ENCODE results near the gene POLR1C. TPM values are rescaled to one million over a fixed set of nuclear protein-coding genes. Genes with fewer than 3 reads are reported as not detected.

POLR1C gene, protein sequence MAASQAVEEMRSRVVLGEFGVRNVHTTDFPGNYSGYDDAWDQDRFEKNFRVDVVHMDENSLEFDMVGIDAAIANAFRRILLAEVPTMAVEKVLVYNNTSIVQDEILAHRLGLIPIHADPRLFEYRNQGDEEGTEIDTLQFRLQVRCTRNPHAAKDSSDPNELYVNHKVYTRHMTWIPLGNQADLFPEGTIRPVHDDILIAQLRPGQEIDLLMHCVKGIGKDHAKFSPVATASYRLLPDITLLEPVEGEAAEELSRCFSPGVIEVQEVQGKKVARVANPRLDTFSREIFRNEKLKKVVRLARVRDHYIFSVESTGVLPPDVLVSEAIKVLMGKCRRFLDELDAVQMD
- total RNA-seq = 29.4 TPM

GRCh38 chr6:43516697-43517504 is at the start of gene POLR1C, which contains the start of gene YIPF3:
POLR1C (plus strand) TSS chr6:43517089; CDS start chr6:43517110, 21 bp downstream.
YIPF3 (minus strand) TSS chr6:43516926; CDS start chr6:43516807, 119 bp downstream.

DNA sequence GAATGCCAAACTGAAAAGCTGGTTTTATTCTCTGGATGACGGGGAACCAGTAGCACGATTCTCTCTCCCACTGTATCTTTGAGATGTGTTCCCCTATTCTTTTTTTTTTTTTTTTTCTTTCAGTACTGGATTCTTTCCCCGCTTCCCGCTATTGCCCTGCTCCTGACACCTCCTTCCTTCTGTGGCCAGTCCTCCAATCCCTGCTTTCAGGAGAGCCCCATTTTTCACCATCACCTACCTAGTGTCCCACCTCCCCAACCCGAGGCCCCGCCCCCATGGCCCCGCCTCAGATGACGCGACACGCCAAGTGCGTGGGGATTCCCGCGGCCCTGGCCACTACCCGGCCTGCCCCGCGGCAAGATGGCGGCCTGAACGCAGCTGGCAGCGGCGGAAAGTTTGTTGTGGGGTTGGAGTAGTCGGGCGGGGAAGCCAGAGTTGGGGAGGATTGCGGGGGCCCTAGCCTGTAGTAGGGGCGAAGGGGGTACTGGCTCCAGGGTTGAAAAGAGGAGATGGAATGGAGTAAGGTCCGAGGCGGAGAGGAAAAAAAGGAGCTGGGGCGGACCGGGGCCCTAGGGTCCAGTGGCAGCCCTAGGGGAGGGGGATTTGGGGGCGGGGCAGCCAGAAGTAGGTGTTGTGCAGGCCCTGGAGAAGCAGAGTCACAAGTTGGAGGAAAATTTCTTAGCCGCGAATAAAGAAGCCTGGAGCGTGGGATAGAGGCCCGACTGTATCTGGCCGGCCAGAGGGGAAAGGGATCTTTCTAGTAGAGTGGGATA is 39.5 kb upstream of the POLR1C start, which contains the start of gene TJAP1:
Gene TJAP1 (plus strand): TSS at position 336 of the 773 bp plus-strand sequence. CDS start 21,432 bp downstream, outside the sequence.

DNA sequence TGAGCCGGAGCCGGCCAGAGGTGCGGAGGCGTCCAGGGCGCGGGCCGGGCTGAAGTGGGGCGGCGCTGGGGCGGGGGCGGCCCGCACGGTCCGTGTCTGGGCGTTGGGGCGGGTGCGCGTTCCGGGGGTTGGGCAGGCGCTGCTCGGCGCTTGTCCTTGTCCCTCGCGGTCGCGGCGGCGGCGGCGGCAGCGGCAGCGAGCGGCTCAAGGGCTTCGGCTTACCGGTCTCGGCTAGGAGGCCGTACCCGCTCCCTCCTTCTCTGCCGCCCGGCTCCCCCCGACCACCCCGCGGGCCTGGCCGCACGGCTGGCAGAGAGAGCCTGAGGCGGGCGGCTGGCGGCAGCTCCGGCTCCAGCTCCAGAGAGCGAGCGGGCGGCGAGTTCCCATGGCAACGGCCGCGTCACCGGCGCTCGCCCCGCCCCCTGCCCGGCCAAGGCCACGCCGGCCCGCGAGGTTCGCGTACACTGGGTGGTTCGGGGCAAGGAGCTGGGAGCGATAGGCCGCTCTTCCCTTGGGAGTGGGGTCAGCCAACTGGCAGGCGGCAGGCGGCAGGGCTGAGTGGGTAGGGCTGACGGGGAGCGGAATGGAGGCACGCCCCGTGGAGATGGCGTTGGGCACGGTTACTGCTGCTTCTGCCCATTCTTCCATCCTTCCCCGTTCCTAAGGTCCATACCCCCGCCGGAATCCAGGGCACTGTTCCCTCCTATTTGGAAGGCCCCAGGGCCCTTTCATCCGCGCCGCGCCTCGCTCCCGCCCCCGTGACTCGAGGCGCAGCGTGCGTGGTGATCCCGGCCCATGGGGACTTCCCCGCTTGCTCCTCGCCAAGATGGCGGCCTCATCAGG is 6.7 kb upstream of the POLR1C start, which contains the start of gene LRRC73:
Gene LRRC73 (minus strand): TSS at position 363 of the 843 bp plus-strand sequence. CDS start 561 bp downstream, outside the sequence.

Small RNAs within 50 kb of the gene (small RNA-seq; reads per million reads assigned to genes)
- not detected for gene RF00426 (ENCODE audit: low replicate concordance)
- not detected for gene RNU6-1113P (ENCODE audit: low replicate concordance)

Other genes with a start within 250 kb of the POLR1C start
- gene SLC22A7, start 218.8 kb upstream of the POLR1C start, total RNA-seq = 1.9 TPM
- 16.6 TPM for gene CRIP3, start 208.3 kb upstream of the POLR1C start, total RNA-seq
- gene ZNF318, start 147.4 kb upstream of the POLR1C start, total RNA-seq = 38.5 TPM
- 33.5 TPM for gene ABCC10, start 89.5 kb upstream of the POLR1C start, total RNA-seq
- gene DLK2, start 61.5 kb upstream of the POLR1C start, total RNA-seq = 8.5 TPM
- gene TJAP1, start 39.5 kb upstream of the POLR1C start, total RNA-seq = 6.9 TPM
- gene LRRC73, start 6.7 kb upstream of the POLR1C start, total RNA-seq = 4.1 TPM
- 71.4 TPM for gene YIPF3, start 163 bp upstream of the POLR1C start, total RNA-seq
- 62.0 TPM for gene XPO5, start 58.9 kb downstream of the POLR1C start, total RNA-seq
- 17.8 TPM for gene POLH, start 59.1 kb downstream of the POLR1C start, total RNA-seq
- gene GTPBP2, start 112.2 kb downstream of the POLR1C start, total RNA-seq = 65.7 TPM
- gene MAD2L1BP, start 118.8 kb downstream of the POLR1C start, total RNA-seq = 20.7 TPM
- gene RSPH9, start 127.9 kb downstream of the POLR1C start, total RNA-seq = 6.9 TPM
- 21.6 TPM for gene MRPS18A, start 170.7 kb downstream of the POLR1C start, total RNA-seq